Endothelial cell (in vitro differentiated cells): ENCODE results near the gene LAMC2. TPM values are rescaled to one million over a fixed set of nuclear protein-coding genes. Genes with fewer than 3 reads are reported as not detected.

Experiments used
- DNase-seq: peaks from one replicate; pipeline ENCODE4 v3.0.0; 2021; ENCODE audit warnings: low spot score
- H3K27ac Mint-ChIP-seq: one replicate; pipeline ENCODE4 v1.8.0; 2021; ENCODE audit warnings: mixed read lengths, inconsistent platforms; ENCODE audit not compliant: unreplicated experiment
- H3K27me3 Mint-ChIP-seq: one replicate; pipeline ENCODE4 v1.8.0; 2021; ENCODE audit warnings: mild to moderate bottlenecking, moderate library complexity, mixed read lengths, inconsistent platforms; ENCODE audit not compliant: unreplicated experiment
- H3K36me3 Mint-ChIP-seq: one replicate; pipeline ENCODE4 v1.8.0; 2021; ENCODE audit warnings: mild to moderate bottlenecking, low read depth, mixed read lengths, inconsistent platforms; ENCODE audit not compliant: unreplicated experiment
- H3K4me1 Mint-ChIP-seq: one replicate; pipeline ENCODE4 v1.8.0; 2021; ENCODE audit warnings: mild to moderate bottlenecking, mixed read lengths, inconsistent platforms; ENCODE audit not compliant: unreplicated experiment
- H3K4me3 Mint-ChIP-seq: one replicate; pipeline ENCODE4 v1.8.0; 2021; ENCODE audit warnings: mild to moderate bottlenecking, mixed read lengths, inconsistent platforms; ENCODE audit not compliant: unreplicated experiment
- H3K9me3 Mint-ChIP-seq: one replicate; pipeline ENCODE4 v1.8.0; 2021; ENCODE audit warnings: mixed read lengths, inconsistent platforms; ENCODE audit not compliant: unreplicated experiment
- total RNA-seq: library from RNA; stranded (reverse); fragmentation: NEBNext Ultra II Directional; extraction: Animal tissue kit (Norgen Biotek cat#: 25700); gene quantifications from one replicate; pipeline ENCODE4 v1.2.1, GENCODE V29; 2021; ENCODE audit not compliant: unreplicated experiment
- TF ChIP-seq, protein P1 (sequence below): fragments of 200-600 bp; sonication (generic); IDR thresholded peaks from one replicate; pipeline ENCODE4 v1.5.0; 2021; ENCODE audit warnings: antibody characterized with exemption; ENCODE audit not compliant: unreplicated experiment

Gene LAMC2
- total RNA-seq, 1 donor from 2014 or later: 2.3 TPM

DNA sequence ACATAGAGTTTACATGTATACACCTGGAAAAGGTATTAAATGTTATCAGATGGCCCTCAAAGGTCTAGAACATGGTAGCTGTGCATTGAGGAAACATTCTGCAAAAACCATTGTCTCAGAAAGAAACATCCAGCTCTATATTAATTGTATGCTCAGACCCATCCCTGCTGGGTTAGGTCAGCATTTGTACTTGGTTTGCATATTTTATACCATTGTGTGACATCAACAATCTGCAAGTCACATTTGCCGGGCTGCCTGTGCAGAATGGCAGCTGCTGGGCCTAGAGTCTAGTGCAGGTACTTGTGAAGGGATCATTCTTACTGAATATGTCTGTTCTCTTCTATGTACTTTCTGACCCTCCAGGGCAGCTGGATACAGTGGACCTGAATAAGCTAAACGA lies 43.9 kb upstream of the LAMC2 start:
- no peak overlapping the region for H3K4me3 Mint-ChIP-seq
- no peaks in the 10 kb centered on the region for H3K27me3 Mint-ChIP-seq
- no peak for DNase-seq
- peaks cover 37% of the 10 kb centered on the region for H3K36me3 Mint-ChIP-seq
- no peaks in the 10 kb centered on the region for H3K9me3 Mint-ChIP-seq
- no peak overlapping the region for H3K27ac Mint-ChIP-seq
- peaks cover 19% of the 10 kb centered on the region for H3K4me1 Mint-ChIP-seq
- TF ChIP-seq, protein P1, sequence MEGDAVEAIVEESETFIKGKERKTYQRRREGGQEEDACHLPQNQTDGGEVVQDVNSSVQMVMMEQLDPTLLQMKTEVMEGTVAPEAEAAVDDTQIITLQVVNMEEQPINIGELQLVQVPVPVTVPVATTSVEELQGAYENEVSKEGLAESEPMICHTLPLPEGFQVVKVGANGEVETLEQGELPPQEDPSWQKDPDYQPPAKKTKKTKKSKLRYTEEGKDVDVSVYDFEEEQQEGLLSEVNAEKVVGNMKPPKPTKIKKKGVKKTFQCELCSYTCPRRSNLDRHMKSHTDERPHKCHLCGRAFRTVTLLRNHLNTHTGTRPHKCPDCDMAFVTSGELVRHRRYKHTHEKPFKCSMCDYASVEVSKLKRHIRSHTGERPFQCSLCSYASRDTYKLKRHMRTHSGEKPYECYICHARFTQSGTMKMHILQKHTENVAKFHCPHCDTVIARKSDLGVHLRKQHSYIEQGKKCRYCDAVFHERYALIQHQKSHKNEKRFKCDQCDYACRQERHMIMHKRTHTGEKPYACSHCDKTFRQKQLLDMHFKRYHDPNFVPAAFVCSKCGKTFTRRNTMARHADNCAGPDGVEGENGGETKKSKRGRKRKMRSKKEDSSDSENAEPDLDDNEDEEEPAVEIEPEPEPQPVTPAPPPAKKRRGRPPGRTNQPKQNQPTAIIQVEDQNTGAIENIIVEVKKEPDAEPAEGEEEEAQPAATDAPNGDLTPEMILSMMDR: no peak

DNA sequence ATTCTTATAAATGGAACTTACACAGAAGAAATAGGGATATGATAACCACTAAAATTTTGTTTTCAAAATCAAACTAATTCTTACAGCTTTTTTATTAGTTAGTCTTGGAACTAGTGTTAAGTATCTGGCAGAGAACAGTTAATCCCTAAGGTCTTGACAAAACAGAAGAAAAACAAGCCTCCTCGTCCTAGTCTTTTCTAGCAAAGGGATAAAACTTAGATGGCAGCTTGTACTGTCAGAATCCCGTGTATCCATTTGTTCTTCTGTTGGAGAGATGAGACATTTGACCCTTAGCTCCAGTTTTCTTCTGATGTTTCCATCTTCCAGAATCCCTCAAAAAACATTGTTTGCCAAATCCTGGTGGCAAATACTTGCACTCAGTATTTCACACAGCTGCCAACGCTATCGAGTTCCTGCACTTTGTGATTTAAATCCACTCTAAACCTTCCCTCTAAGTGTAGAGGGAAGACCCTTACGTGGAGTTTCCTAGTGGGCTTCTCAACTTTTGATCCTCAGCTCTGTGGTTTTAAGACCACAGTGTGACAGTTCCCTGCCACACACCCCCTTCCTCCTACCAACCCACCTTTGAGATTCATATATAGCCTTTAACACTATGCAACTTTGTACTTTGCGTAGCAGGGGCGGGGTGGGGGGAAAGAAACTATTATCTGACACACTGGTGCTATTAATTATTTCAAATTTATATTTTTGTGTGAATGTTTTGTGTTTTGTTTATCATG lies 42.3 kb upstream of the LAMC2 start:
- Mint-ChIP-seq H3K27me3 (no peaks in the 10 kb centered on the region), H3K9me3 (no peaks in the 10 kb centered on the region), H3K27ac (no peak overlapping the region), H3K36me3 (peaks cover 26% of the 10 kb centered on the region), H3K4me1 (peaks cover 12% of the 10 kb centered on the region), H3K4me3 (no peak overlapping the region)
- TF ChIP-seq, protein P1: no peak
- DNase-seq: no peak

GRCh38 chr1:183144752-183145151 lies 41.3 kb upstream of the LAMC2 start:
- Mint-ChIP-seq H3K27ac (no peak overlapping the region), H3K4me3 (no peak overlapping the region), H3K9me3 (no peaks in the 10 kb centered on the region), H3K4me1 (peaks cover 4% of the 10 kb centered on the region), H3K36me3 (peaks cover 26% of the 10 kb centered on the region), H3K27me3 (no peaks in the 10 kb centered on the region)
- no peak for DNase-seq
- TF ChIP-seq, protein P1: no peak

GRCh38 chr1:183147735-183148134 lies 38.3 kb upstream of the LAMC2 start:
- Mint-ChIP-seq H3K36me3 (peaks cover 9% of the 10 kb centered on the region), H3K9me3 (no peaks in the 10 kb centered on the region), H3K27me3 (peaks cover 2% of the 10 kb centered on the region), H3K27ac (no peak overlapping the region), H3K4me3 (no peak overlapping the region), H3K4me1 (peaks cover 2% of the 10 kb centered on the region)
- TF ChIP-seq, protein P1: no peak
- no peak for DNase-seq

DNA sequence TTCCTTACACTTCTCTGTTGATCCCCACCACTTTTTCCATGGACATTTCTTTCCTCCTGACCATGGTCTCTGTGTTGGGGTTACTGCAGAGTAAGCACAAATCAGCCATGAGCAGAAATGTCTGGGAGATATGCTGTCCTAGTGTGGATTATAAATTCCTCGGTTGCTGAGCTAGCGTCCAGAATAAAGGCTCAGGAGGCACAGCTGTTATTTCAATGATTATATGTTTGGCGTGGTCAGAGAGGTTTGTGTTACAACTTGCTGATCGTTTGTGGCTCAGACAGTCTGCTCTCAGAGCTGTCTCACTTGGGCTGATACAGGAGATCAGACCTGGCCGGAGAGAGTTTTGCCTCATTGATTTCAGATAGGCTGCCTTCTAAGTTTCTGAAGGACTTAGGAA lies 37.5 kb upstream of the LAMC2 start:
- H3K4me1 Mint-ChIP-seq: no peaks in the 10 kb centered on the region
- no peaks in the 10 kb centered on the region for H3K9me3 Mint-ChIP-seq
- peaks cover 6% of the 10 kb centered on the region for H3K36me3 Mint-ChIP-seq
- peak overlapping the region; percentile 62 for H3K27ac Mint-ChIP-seq
- DNase-seq: no peak
- no peak overlapping the region for H3K4me3 Mint-ChIP-seq
- TF ChIP-seq, protein P1: no peak
- H3K27me3 Mint-ChIP-seq: peaks cover 2% of the 10 kb centered on the region
